Bronchial epithelial cell (primary cell): ENCODE data around the gene PLCD3. TPM values are rescaled to one million over a fixed set of nuclear protein-coding genes. Genes with fewer than 3 reads are reported as not detected.
A peak's percentile ranks its signal among the peaks of the same experiment; 100 is the strongest.

Source experiments
- DNase-seq: peaks from one replicate; pipeline ENCODE4 v3.0.0-alpha.2; 2010; ENCODE audit warnings: low read depth
- FAIRE-seq: peaks from 2 replicates; lab custom pipeline; 2011; peaks lifted over from hg19 to GRCh38; lab: Jason Lieb, UNC
- H3K27me3 ChIP-seq: 2 replicates; pipeline ENCODE4 v1.5.1; 2011; ENCODE audit warnings: low read length; ENCODE audit not compliant: control insufficient read depth, insufficient read depth
- H3K36me3 ChIP-seq: 2 replicates; pipeline ENCODE4 v1.5.1; 2011; ENCODE audit warnings: low read length; ENCODE audit not compliant: control insufficient read depth, insufficient read depth
- H3K4me3 ChIP-seq: 2 replicates; pipeline ENCODE4 v1.5.1; 2011; ENCODE audit warnings: mild to moderate bottlenecking, low read depth, low read length, control low read depth
- total RNA-seq: library from RNA; depleted of rRNA; stranded (reverse); fragments of >200 nt; gene quantifications from 2 replicates; pipeline ENCODE4 v1.2.1, GENCODE V29; 2014
- TF ChIP-seq, protein P1 (sequence below): IDR thresholded peaks from 2 replicates; pipeline ENCODE4 v1.5.1; 2011; ENCODE audit warnings: mild to moderate bottlenecking, moderate library complexity, low read length, control low read depth, inconsistent platforms; ENCODE audit not compliant: insufficient read depth, severe bottlenecking

PLCD3 gene
- total RNA-seq, 1 donor from 2014 or later: 44.0 TPM

DNA sequence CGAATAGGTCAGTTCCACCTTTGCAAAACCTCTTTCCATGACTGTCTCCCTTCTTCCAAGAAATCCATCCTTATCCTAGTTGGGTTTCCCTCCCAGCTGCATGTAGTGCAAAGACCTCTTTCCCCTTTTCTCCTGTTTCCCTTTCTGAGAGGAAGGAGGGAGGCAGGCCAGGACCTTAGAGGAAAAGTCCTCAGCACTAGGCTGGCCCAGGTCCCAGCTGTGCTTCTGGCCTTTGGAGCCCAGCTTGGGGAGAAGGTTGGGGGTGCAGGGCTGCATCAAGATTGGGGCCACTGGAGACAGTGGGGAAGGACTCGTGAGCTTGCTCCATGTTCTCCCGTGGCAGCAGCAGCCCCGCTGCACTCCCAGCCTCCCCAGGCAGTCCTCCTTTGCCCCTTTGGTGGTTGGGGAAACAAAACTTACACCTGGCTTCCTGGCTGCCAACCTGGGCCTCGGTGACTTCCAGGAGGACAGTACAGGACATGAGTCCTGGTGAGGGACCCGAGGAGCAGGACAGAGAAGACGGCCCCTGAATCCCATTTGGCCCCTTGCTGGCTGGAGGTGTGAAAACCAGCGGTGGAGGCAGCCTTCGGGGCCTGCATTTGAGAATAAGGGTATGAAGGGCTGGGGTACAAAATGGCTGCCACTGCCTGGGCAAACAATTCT, 29.8 kb upstream of the PLCD3 start:
- FAIRE-seq (no peak), DNase-seq (no peak)
- peak overlapping the region; percentile 31 for H3K4me3 ChIP-seq
- H3K36me3 ChIP-seq: no peaks in the 10 kb centered on the region
- no peaks in the 10 kb centered on the region for H3K27me3 ChIP-seq
- TF ChIP-seq, protein P1, sequence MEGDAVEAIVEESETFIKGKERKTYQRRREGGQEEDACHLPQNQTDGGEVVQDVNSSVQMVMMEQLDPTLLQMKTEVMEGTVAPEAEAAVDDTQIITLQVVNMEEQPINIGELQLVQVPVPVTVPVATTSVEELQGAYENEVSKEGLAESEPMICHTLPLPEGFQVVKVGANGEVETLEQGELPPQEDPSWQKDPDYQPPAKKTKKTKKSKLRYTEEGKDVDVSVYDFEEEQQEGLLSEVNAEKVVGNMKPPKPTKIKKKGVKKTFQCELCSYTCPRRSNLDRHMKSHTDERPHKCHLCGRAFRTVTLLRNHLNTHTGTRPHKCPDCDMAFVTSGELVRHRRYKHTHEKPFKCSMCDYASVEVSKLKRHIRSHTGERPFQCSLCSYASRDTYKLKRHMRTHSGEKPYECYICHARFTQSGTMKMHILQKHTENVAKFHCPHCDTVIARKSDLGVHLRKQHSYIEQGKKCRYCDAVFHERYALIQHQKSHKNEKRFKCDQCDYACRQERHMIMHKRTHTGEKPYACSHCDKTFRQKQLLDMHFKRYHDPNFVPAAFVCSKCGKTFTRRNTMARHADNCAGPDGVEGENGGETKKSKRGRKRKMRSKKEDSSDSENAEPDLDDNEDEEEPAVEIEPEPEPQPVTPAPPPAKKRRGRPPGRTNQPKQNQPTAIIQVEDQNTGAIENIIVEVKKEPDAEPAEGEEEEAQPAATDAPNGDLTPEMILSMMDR: no peak

DNA sequence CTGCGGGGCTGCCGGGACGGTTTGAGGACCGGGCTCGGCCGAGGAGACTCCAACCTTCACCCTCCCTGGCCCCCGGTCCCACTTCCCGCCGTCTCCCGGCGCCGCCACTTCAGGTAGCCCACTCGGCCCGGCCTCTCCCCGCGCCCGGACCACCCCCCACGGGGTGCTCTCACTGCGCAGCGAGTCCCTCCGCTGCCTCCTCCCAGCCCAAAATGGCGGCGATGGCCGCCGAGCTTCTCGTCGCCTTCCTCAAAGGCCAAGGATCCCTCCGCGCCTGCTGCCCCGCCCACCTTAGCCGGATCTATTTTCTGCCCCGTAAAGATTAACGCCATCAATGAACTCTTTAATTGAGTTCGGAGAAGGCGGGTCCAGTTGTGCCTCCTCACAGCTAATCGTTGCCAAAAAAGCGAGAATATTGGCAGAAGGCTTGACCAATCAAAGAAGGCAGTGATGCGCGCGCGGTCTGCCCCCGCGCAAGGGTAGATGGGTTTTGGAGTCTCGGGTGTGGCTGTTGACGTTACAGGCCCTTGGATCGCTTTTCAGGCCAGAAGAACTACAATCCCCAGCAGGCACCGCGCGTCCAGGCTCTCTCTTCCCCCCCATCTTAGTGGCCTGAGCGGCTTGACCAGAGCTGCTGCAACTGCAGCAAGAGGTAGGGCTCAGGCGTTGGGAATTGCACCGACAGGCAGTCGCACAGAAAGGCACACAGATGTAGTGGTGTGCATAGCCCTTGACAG, 29.1 kb upstream of the PLCD3 start, which contains the start of gene HEXIM2:
Gene HEXIM2 (plus strand): TSS at position 588 of the 737 bp plus-strand sequence. CDS start 919 bp downstream, outside the sequence.
- H3K4me3 ChIP-seq: peak within 1 kb of the TSS; percentile 82
- FAIRE-seq (no peak), DNase-seq (peak; percentile 98)
- TF ChIP-seq, protein P1: no peak
- H3K36me3 ChIP-seq: no peaks in the 10 kb centered on the region
- H3K27me3 ChIP-seq: no peaks in the 10 kb centered on the region

DNA sequence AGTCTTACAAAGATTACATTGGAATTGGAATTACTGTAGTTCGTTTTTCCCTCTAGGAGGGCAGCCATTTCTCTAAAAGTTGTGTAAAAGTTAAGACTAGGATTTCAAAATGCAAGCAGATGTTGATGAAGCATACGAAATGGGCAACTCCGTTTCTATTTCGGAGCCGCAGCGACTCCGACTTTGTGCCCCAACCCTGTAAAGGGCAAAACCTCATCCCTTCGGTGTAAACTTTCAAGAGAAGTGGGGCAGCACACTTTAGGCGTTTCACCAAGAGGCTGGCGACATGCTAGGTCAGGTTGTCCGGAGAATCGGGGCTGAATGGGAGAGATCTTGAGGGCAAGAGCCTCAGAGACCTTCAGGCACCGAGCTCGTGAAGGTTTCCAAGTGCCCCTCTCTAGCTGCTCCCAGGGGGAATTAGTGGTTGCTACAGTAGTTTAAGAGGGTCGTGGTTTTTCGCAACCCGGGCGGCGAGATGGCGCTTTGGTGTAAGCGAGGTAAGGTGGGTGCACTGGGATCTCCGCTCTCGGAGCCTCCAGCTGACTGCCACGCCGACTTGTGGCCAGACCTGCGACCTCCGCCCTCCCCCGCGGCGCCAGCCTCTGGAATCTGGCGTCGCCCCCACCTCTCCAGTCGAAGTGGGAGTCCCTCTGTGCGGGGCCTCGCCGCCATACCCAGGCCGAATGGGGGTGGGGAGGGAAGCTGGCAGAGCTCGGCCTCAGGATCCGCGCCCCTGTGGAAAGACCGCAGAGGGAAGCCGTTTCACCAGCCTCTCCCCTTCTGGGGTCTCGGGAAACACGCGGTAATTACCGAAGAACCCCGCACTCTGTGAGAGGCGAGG, 28.4 kb upstream of the PLCD3 start:
- FAIRE-seq: no peak
- H3K4me3 ChIP-seq: peak overlapping the region; percentile 82
- TF ChIP-seq, protein P1: peak; percentile 29
- H3K36me3 ChIP-seq: no peaks in the 10 kb centered on the region
- DNase-seq: peak; percentile 29
- no peaks in the 10 kb centered on the region for H3K27me3 ChIP-seq

DNA sequence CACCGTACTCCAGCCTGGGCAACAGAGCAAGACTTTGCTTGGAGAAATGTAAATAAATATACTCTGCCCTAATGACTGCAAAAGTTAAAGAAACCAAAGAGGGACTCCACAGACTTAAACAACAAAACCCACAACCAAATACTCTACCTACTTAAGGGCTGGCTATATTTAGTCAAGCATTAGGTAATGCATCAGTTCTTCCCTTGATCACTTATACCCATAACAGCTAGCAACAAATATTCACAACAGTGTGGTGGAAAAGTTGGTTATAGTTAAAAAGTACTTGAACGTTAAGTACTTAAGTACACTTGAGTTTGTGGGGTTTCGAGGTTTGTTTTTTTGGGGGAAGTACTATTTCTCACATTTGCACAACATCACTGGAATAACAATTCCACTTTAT, 23.9 kb upstream of the PLCD3 start:
- Histone ChIP-seq H3K27me3 (no peaks in the 10 kb centered on the region), H3K36me3 (no peaks in the 10 kb centered on the region), H3K4me3 (no peak overlapping the region)
- no peak for FAIRE-seq
- no peak for DNase-seq
- TF ChIP-seq, protein P1: no peak

DNA sequence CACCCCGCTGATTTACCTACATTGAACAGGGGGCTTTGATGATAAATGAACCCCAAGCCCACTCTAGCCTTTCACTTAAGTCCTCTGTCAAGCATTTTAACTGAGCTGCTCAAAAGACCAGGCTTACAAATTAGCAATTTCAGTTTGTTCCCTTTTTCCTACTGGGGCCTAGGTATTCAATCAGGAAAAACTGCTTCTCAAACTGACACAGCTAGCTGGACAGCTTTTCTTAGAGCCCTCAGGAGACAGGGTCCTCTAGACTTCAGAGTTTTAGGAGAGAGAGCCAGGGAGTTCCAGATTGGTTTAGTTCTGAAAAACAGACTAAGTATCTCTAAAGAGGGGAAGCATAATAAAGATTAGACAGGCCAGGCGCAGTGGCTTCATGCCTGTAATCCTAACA, 23.2 kb upstream of the PLCD3 start:
- no peak overlapping the region for H3K4me3 ChIP-seq
- FAIRE-seq (no peak), DNase-seq (no peak)
- H3K36me3 ChIP-seq: no peaks in the 10 kb centered on the region
- TF ChIP-seq, protein P1: no peak
- no peaks in the 10 kb centered on the region for H3K27me3 ChIP-seq
